ENCODE data around the gene CAPZB. TPM values are rescaled to one million over a fixed set of nuclear protein-coding genes. Genes with fewer than 3 reads are reported as not detected.

The CAPZB gene
- total and polyA plus RNA-seq, 7 donors, result 179 to 284 (median 224) TPM

- H3K36me3 ChIP-seq (ENCODE audit: insufficient read depth in 1 of 2, low read depth in 1 of 2), result no peaks in the 10 kb centered on the region
- 41 to 64% (median 57%) methylated on average over 6 of the region's 6 CpGs for WGBS, 3 donors
- DNase-seq, result no peak
These were observed 34.4 kb downstream of the CAPZB start for GRCh38 chr1:19450811-19451515.

GRCh38 chr1:19449454-19450228, 35.7 kb downstream of the CAPZB start:
- Histone ChIP-seq H3K27me3 (ENCODE audit: insufficient read depth in 3 of 3, low read length in 2 of 3) (no peaks in the 10 kb centered on the region), H3K27ac (peak overlapping the region; percentile 77), H3K36me3 (ENCODE audit: insufficient read depth in 1 of 2, low read depth in 1 of 2) (no peaks in the 10 kb centered on the region), H3K4me3 (peak overlapping the region; percentile 24), H3K4me1 (peaks cover 95% of the 10 kb centered on the region), H3K9me3 (no peaks in the 10 kb centered on the region)
- ATAC-seq (no peak), DNase-seq (no peak)
- intact Hi-C loops (cut with DNase I), result no loop called here
- TF ChIP-seq CTCF (IDR thresholded peaks at IDR 0.05), result no peak
- WGBS, 3 donors, result 83 to 88% (median 87%) methylated on average over 13 of the region's 13 CpGs

More at GRCh38 chr1:19450811-19451515, 34.4 kb downstream of the CAPZB start:
- ATAC-seq, result peak; percentile 51 to 72 (median 70)
- no peak for TF ChIP-seq CTCF (IDR thresholded peaks at IDR 0.05)
- H3K4me3 ChIP-seq, result no peak overlapping the region
- peak overlapping the region; percentile 77 for H3K27ac ChIP-seq
- no peaks in the 10 kb centered on the region for H3K27me3 ChIP-seq (ENCODE audit: insufficient read depth in 3 of 3, low read length in 2 of 3)
- H3K9me3 ChIP-seq, result no peaks in the 10 kb centered on the region
- intact Hi-C loops (cut with DNase I), result no loop called here
- H3K4me1 ChIP-seq, result peaks cover 96% of the 10 kb centered on the region

- H3K4me1 ChIP-seq, result peaks cover 93% of the 10 kb centered on the region
- DNase-seq, result peak; percentile 62 to 78
These were observed 36.6 kb downstream of the CAPZB start for GRCh38 chr1:19448491-19449439.

More at GRCh38 chr1:19448491-19449439, 36.6 kb downstream of the CAPZB start:
- TF ChIP-seq CTCF (IDR thresholded peaks at IDR 0.05), result no peak
- Histone ChIP-seq H3K27ac (peak overlapping the region; percentile 77), H3K9me3 (no peaks in the 10 kb centered on the region), H3K27me3 (ENCODE audit: insufficient read depth in 3 of 3, low read length in 2 of 3) (no peaks in the 10 kb centered on the region), H3K36me3 (ENCODE audit: insufficient read depth in 1 of 2, low read depth in 1 of 2) (no peaks in the 10 kb centered on the region), H3K4me3 (peak overlapping the region; percentile 24)
- intact Hi-C loops (cut with DNase I), result no loop called here
- peak; percentile 46 to 73 (median 48) for ATAC-seq
- 28 to 46% (median 29%) methylated on average over 19 of the region's 19 CpGs for WGBS, 3 donors
